Measurements from ENCODE around the gene CISH.

- TF ChIP-seq CTCF (IDR thresholded peaks at IDR 0.05; ENCODE audit: insufficient read depth, low read length) (no peak), GABPA (IDR thresholded peaks at IDR 0.05; ENCODE audit: low read depth) (no peak)
Measured at GRCh38 chr3:50572801-50573371, 38.7 kb downstream of the CISH start.

All from HL-60 (cell line).